RWPE1 (cell line): Measurements from ENCODE around the gene ADCYAP1R1.

ENCODE experiments used
- CTCF ChIA-PET: fragments of 350-600 bp; sonication (Branson Sonifier 250); formaldehyde crosslinking; extraction: SDS; loops from one replicate; lab custom pipeline; 2021; lab: Yijun Ruan, JAX
- POLR2A ChIA-PET: fragments of 400-600 bp; formaldehyde crosslinking; extraction: SDS; loops from one replicate; lab custom pipeline; 2020; ENCODE audit warnings: antibody characterized with exemption; ENCODE audit not compliant: low non-redundant PET; lab: Yijun Ruan, JAX
- DNase-seq: peaks from one replicate; pipeline ENCODE4 v3.0.0; 2012; ENCODE audit warnings: low spot score
- H3K27ac ChIP-seq: fragments of 450-650 bp; 2 replicates; pipeline ENCODE4 v1.5.1; 2017
- TF ChIP-seq, protein P1 (sequence below): fragments of 450-650 bp; conservative IDR thresholded peaks from 2 replicates; pipeline ENCODE4 v1.5.1; 2017; ENCODE audit warnings: low read depth, mild to moderate bottlenecking

ADCYAP1R1 gene

GRCh38 chr7:31022117-31022516 lies 30.0 kb upstream of the ADCYAP1R1 start:
- DNase-seq: no peak
- no peak overlapping the region for H3K27ac ChIP-seq
- TF ChIP-seq, protein P1, sequence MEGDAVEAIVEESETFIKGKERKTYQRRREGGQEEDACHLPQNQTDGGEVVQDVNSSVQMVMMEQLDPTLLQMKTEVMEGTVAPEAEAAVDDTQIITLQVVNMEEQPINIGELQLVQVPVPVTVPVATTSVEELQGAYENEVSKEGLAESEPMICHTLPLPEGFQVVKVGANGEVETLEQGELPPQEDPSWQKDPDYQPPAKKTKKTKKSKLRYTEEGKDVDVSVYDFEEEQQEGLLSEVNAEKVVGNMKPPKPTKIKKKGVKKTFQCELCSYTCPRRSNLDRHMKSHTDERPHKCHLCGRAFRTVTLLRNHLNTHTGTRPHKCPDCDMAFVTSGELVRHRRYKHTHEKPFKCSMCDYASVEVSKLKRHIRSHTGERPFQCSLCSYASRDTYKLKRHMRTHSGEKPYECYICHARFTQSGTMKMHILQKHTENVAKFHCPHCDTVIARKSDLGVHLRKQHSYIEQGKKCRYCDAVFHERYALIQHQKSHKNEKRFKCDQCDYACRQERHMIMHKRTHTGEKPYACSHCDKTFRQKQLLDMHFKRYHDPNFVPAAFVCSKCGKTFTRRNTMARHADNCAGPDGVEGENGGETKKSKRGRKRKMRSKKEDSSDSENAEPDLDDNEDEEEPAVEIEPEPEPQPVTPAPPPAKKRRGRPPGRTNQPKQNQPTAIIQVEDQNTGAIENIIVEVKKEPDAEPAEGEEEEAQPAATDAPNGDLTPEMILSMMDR: no peak
- ChIA-PET CTCF (no interaction called here), POLR2A (no interaction called here)

DNA sequence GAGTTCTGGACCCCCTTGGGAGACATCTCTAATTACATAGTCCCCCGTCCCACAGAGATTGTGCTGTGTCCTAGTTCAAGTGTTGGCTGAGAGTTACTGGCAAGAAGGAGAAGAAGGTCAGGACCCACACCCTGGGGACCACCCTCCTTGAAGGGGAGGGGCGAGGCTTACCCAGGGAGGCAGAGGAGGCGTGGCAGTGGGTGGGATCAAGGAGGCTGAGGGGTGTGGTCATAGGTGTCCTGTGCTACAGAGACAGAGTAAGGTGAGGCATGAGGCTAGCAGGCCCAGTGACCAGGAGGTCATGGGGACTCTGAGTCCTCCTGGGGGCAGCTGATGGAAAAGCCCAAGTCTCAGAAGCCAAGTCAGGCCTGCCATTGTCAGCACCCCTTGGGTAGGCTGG lies 29.4 kb upstream of the ADCYAP1R1 start:
- no peak for DNase-seq
- no peak overlapping the region for H3K27ac ChIP-seq
- ChIA-PET POLR2A (no interaction called here), CTCF (interaction anchor here (0.7 kb wide), 1 partner anchor 84 kb away, joined by 3 read pairs; no protein-coding TSS in a partner anchor)
- TF ChIP-seq, protein P1: no peak

GRCh38 chr7:31023877-31024276 lies 28.2 kb upstream of the ADCYAP1R1 start:
- DNase-seq: no peak
- TF ChIP-seq, protein P1: no peak
- ChIA-PET CTCF (no interaction called here), POLR2A (no interaction called here)
- no peak overlapping the region for H3K27ac ChIP-seq

DNA sequence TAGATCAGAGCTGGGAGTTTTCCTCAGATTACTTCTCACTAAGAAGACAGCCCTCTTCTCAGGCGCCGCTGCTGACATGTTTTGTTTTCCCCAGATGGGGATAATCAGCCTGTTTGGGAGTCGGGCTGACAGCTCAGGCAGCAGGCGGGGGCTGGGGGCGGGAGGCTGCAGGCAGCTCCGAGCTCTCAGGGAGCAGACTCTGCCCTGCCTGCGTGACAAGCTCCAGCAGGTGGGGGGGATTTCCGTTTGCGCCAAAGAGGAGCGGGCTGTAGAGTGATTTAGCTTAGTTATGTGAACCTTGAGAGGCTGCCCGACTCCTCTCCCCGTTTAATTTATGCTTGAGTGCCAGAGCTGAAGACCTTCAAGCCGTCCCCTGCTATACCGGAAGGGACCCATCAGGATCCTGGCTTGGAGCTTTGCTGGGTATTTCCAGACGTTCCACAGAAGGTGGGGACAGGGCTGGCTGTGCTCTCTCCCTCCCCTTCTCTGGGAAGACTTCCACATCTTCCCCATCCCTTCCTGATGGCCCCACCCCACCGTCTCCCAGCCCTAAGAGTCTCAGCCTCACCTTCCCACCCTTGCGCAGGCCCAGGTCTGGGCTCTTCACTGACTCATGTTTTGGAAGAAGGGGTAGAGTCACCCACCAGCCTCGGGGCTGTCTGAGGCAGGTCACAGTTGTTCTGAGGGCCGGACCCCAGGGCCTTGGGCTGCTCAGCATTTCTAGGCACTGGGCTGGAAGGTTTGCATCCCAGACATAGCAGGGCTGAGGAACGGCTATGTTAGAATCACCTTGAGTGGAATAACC lies 24.7 kb upstream of the ADCYAP1R1 start:
- DNase-seq: no peak
- TF ChIP-seq, protein P1: no peak
- POLR2A ChIA-PET: no interaction called here
- CTCF ChIA-PET: interaction anchor here (0.6 to 1.1 kb wide), 3 partner anchors 44 to 1183 kb away, joined by 3 read pairs; no protein-coding TSS in a partner anchor
- H3K27ac ChIP-seq: no peak overlapping the region

DNA sequence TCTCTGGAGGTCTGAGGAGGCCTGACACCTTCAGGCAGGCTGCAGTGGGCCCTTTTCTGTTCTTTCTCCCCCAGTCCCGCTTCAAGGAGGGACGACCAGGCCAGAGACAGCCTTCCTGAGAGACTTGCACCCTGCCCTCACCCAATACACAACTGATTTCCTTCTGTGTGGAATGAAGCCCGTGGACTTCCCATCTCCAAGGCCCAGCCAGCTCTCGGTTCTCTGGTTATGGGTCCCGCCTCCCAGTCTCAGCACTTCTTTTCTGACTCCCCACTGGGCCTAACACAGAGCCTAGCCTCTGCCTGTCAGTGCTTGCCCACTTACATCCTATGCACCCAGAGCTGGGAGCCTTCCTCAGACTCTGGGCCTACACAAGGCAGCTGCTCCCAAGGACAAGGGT lies 24.1 kb upstream of the ADCYAP1R1 start:
- CTCF ChIA-PET: interaction anchor here (0.7 kb wide), 1 partner anchor 1182 kb away, joined by 3 read pairs; no protein-coding TSS in a partner anchor
- POLR2A ChIA-PET: no interaction called here
- no peak for DNase-seq
- H3K27ac ChIP-seq: no peak overlapping the region
- TF ChIP-seq, protein P1: no peak

GRCh38 chr7:31028417-31028992 lies 23.6 kb upstream of the ADCYAP1R1 start:
- TF ChIP-seq, protein P1: no peak
- ChIA-PET POLR2A (no interaction called here), CTCF (interaction anchor here (0.6 kb wide), 1 partner anchor 651 kb away, joined by 6 read pairs; no protein-coding TSS in a partner anchor)
- no peak for DNase-seq
- H3K27ac ChIP-seq: no peak overlapping the region
